IMR-90 (cell line): Measurements from ENCODE around the gene MS4A13. TPM values are rescaled to one million over a fixed set of nuclear protein-coding genes. Genes with fewer than 3 reads are reported as not detected.

Experiments used
- ATAC-seq: fragments of 200-7000 bp; cut with Tn5 transposase; 2 replicates; pipeline ENCODE4 v1.9.1; 2020; ENCODE audit warnings: low read depth, mild to moderate bottlenecking, moderate library complexity
- Bru-seq: library from RNA; stranded (reverse); fragments of 400-500 nt; gene quantifications from one replicate; lab custom pipeline; 2021; lab: Mats Ljungman, UMichigan
- BruChase-seq, 2 experiments: library from RNA; stranded (reverse); fragments of 400-500 nt; gene quantifications; one replicate each; lab custom pipeline; 2021; lab: Mats Ljungman, UMichigan
- BruUV-seq: library from RNA; stranded (reverse); fragments of 400-500 nt; replicated peaks from 2 replicates; lab custom pipeline; 2021; lab: Mats Ljungman, UMichigan
- CTCF ChIA-PET: fragments of 300-600 bp; formaldehyde crosslinking; extraction: SDS; loops from one replicate; lab custom pipeline; 2021; ENCODE audit warnings: antibody characterized with exemption; lab: Yijun Ruan, JAX
- POLR2A ChIA-PET: fragments of 300-600 bp; sonication (Branson Sonifier 250); formaldehyde crosslinking; loops from one replicate; lab custom pipeline; 2022; ENCODE audit warnings: antibody characterized with exemption; ENCODE audit not compliant: unreplicated experiment; lab: Charles Lee
- DNase-seq: peaks from one replicate; pipeline ENCODE4 v3.0.0; 2013
- H2AFZ ChIP-seq: replicated peaks from 2 replicates; pipeline ENCODE3; 2013; ENCODE audit warnings: low read length, mild to moderate bottlenecking; ENCODE audit not compliant: poor library complexity
- H2AK5ac ChIP-seq: 2 replicates; pipeline ENCODE4 v1.6.1; 2013; ENCODE audit warnings: low read depth, low read length, inconsistent platforms
- H2AK9ac ChIP-seq: replicated peaks from 2 replicates; pipeline ENCODE3; 2013; ENCODE audit warnings: mild to moderate bottlenecking, low read depth, low read length, moderate library complexity; ENCODE audit not compliant: poor library complexity
- H2BK120ac ChIP-seq: 2 replicates; pipeline ENCODE4 v1.6.1; 2013; ENCODE audit warnings: low read depth, low read length, inconsistent platforms
- H2BK15ac ChIP-seq: 3 replicates; pipeline ENCODE4 v1.6.1; 2013; ENCODE audit warnings: low read depth, low read length, inconsistent platforms
- H2BK20ac ChIP-seq: 2 replicates; pipeline ENCODE4 v1.6.1; 2013; ENCODE audit warnings: low read depth, mild to moderate bottlenecking, inconsistent platforms, low read length, moderate library complexity
- H2BK5ac ChIP-seq: 2 replicates; pipeline ENCODE4 v1.6.1; 2013; ENCODE audit warnings: mild to moderate bottlenecking, low read depth, low read length, inconsistent platforms; ENCODE audit not compliant: poor library complexity, severe bottlenecking
- H3K14ac ChIP-seq: replicated peaks from 2 replicates; pipeline ENCODE4 v1.6.1; 2013; ENCODE audit warnings: low read depth, low read length, inconsistent platforms
- H3K18ac ChIP-seq: 2 replicates; pipeline ENCODE4 v1.6.1; 2013; ENCODE audit warnings: low read depth, low read length, control low read depth
- H3K23ac ChIP-seq: 2 replicates; pipeline ENCODE4 v1.6.1; 2013; ENCODE audit warnings: low read depth, low read length, inconsistent platforms
- H3K27ac ChIP-seq: 2 replicates; pipeline ENCODE4 v1.5.1; 2013; ENCODE audit warnings: mild to moderate bottlenecking, control low read depth, low read length; ENCODE audit not compliant: insufficient read depth
- H3K27me3 ChIP-seq: 2 replicates; pipeline ENCODE4 v1.6.1; 2013; ENCODE audit warnings: low read length; ENCODE audit not compliant: control insufficient read depth, insufficient read depth
- H3K36me3 ChIP-seq: 2 replicates; pipeline ENCODE4 v1.6.1; 2013; ENCODE audit warnings: low read length, mixed read lengths; ENCODE audit not compliant: control insufficient read depth, insufficient read depth
- H3K4ac ChIP-seq: 2 replicates; pipeline ENCODE4 v1.6.1; 2013; ENCODE audit warnings: low read depth, low read length, inconsistent platforms
- H3K4me1 ChIP-seq: 2 replicates; pipeline ENCODE4 v1.6.1; 2013; ENCODE audit warnings: low read length, mixed read lengths; ENCODE audit not compliant: control insufficient read depth, insufficient read depth
- H3K4me2 ChIP-seq: 2 replicates; pipeline ENCODE4 v1.6.1; 2013; ENCODE audit warnings: low read depth, mild to moderate bottlenecking, control low read depth, low read length, moderate library complexity
- H3K4me3 ChIP-seq: 2 replicates; pipeline ENCODE4 v1.5.1; 2013; ENCODE audit warnings: low read depth, mild to moderate bottlenecking, control low read depth, low read length, moderate library complexity; ENCODE audit not compliant: insufficient read depth
- H3K56ac ChIP-seq: 2 replicates; pipeline ENCODE4 v1.6.1; 2013; ENCODE audit warnings: low read length, inconsistent platforms; ENCODE audit not compliant: insufficient read depth; ENCODE audit errors: extremely low read depth
- H3K79me1 ChIP-seq, 2 experiments: 2 replicates each; pipeline ENCODE4 v1.6.1; 2013; ENCODE audit warnings: low read length in 2 of 2, inconsistent platforms in 1 of 2, low read depth in 1 of 2
- H3K9ac ChIP-seq: 2 replicates; pipeline ENCODE4 v1.6.1; 2013; ENCODE audit warnings: low read depth, low read length, control low read depth
- H3K9me1 ChIP-seq: 2 replicates; pipeline ENCODE4 v1.6.1; 2013; ENCODE audit warnings: low read length, inconsistent platforms; ENCODE audit not compliant: insufficient read depth
- H3K9me3 ChIP-seq: 2 replicates; pipeline ENCODE4 v1.6.1; 2013; ENCODE audit warnings: low read length; ENCODE audit not compliant: control insufficient read depth, insufficient read depth
- H4K20me1 ChIP-seq: 2 replicates; pipeline ENCODE4 v1.6.1; 2013; ENCODE audit warnings: low read length, inconsistent platforms; ENCODE audit not compliant: insufficient read depth
- H4K5ac ChIP-seq: 2 replicates; pipeline ENCODE4 v1.6.1; 2013; ENCODE audit warnings: mild to moderate bottlenecking, low read depth, low read length, control low read depth
- H4K8ac ChIP-seq, 2 experiments: 2 replicates each; pipeline ENCODE4 v1.6.1; 2013; ENCODE audit warnings: low read depth in 2 of 2, low read length in 2 of 2, control low read depth in 1 of 2, inconsistent platforms in 1 of 2
- H4K91ac ChIP-seq: 2 replicates; pipeline ENCODE4 v1.6.1; 2013; ENCODE audit warnings: low read depth, low read length, inconsistent platforms; ENCODE audit not compliant: insufficient read depth
- BHLHE40 ChIP-seq: fragments of 150-350 bp; IDR thresholded peaks from 2 replicates; pipeline ENCODE4 v1.6.1; 2016; ENCODE audit warnings: mild to moderate bottlenecking, low read depth, low read length
- CEBPB ChIP-seq: IDR thresholded peaks from 2 replicates; pipeline ENCODE4 v1.6.1; 2012; ENCODE audit warnings: low read depth, low read length, improper control_type of control experiment
- CHD1 ChIP-seq: IDR thresholded peaks from 2 replicates; pipeline ENCODE4 v1.6.1; 2012; ENCODE audit warnings: low read depth, low read length, improper control_type of control experiment
- MAFK ChIP-seq: IDR thresholded peaks from 2 replicates; pipeline ENCODE4 v1.6.1; 2012; ENCODE audit warnings: low read depth, low read length, improper control_type of control experiment
- MAZ ChIP-seq: IDR thresholded peaks from 2 replicates; pipeline ENCODE4 v1.6.1; 2012; ENCODE audit warnings: low read depth, mild to moderate bottlenecking, low read length, improper control_type of control experiment, moderate library complexity, borderline replicate concordance
- MXI1 ChIP-seq: IDR thresholded peaks from 2 replicates; pipeline ENCODE4 v1.6.1; 2012; ENCODE audit warnings: low read depth, mild to moderate bottlenecking, low read length, moderate library complexity, borderline replicate concordance
- POLR2A ChIP-seq: IDR thresholded peaks from 2 replicates; pipeline ENCODE4 v1.6.1; 2012; ENCODE audit warnings: mild to moderate bottlenecking, low read depth, low read length
- RAD21 ChIP-seq: IDR thresholded peaks from 2 replicates; pipeline ENCODE4 v1.6.1; 2012; ENCODE audit warnings: low read length, improper control_type of control experiment
- RCOR1 ChIP-seq: IDR thresholded peaks from 2 replicates; pipeline ENCODE4 v1.6.1; 2012; ENCODE audit warnings: mild to moderate bottlenecking, low read length, improper control_type of control experiment; ENCODE audit not compliant: insufficient replicate concordance
- WGBS, 2 experiments: methylation state at CpG; one replicate each; pipeline versions ENCODE4 v1.1.5 to v1.1.7; 2013; ENCODE audit warnings: missing lambda C conversion rate in 2 of 2; ENCODE audit not compliant: insufficient read length in 1 of 2; ENCODE audit errors: extremely low coverage in 2 of 2; 5-methylcytosine and 5-hydroxymethylcytosine counted together
- dilution Hi-C: fragments of 300-500 bp; cut with HindIII; formaldehyde crosslinking; loops from one replicate; pipeline ENCODE4 v1.14.3; 2018; ENCODE audit warnings: low sequenced_read_pairs; ENCODE audit not compliant: unreplicated experiment
- in situ Hi-C: fragments of 300-500 bp; cut with MboI; formaldehyde crosslinking; loops from 3 replicates; pipeline ENCODE4 v1.14.3; 2019; ENCODE audit warnings: low sequenced_read_pairs, inconsistent platforms, mixed read lengths
- intact Hi-C: fragments of 100-400 bp; cut with micrococcal nuclease; formaldehyde crosslinking; loops from 2 replicates; pipeline ENCODE4 v1.10.0; 2022
- long read RNA-seq: library from polyadenylated mRNA; unstranded; transcript quantifications from one replicate; pipeline ENCODE4 v2.0.0, GENCODE V29; 2021; ENCODE audit not compliant: unreplicated experiment
- polyA plus RNA-seq, 3 experiments: library from polyadenylated mRNA; depleted of rRNA; stranded (reverse); fragments of >200 nt; gene quantifications; 2 replicates each; pipeline ENCODE4 v1.2.3, GENCODE V29; 2012; ENCODE audit warnings: low replicate concordance in 1 of 3
- total RNA-seq: library from RNA; depleted of rRNA; stranded (reverse); fragments of >200 nt; gene quantifications from 2 replicates; pipeline ENCODE4 v1.2.3, GENCODE V29; 2012; rRNA removed
- TF ChIP-seq, protein P1 (sequence below): fragments of 150-350 bp; IDR thresholded peaks from 2 replicates; pipeline ENCODE4 v1.6.1; 2016; ENCODE audit warnings: low read depth, mild to moderate bottlenecking, low read length, moderate library complexity, borderline replicate concordance
- TF ChIP-seq, protein P2 (sequence below): fragments of 150-350 bp; IDR thresholded peaks from 2 replicates; pipeline ENCODE4 v1.6.1; 2017; ENCODE audit warnings: mild to moderate bottlenecking, antibody characterized with exemption, low read length, low read depth

Gene MS4A13
- total RNA-seq (not detected in 2 replicates), polyA plus RNA-seq (2012; rRNA removed) (not detected in 2 replicates), Bru-seq, nascent RNA (percentile 11 among the genes with signal in this experiment), BruChase-seq, experiment 1, labeled RNA remaining after a 6-hour chase (percentile 3 among the genes with signal in this experiment), BruChase-seq, experiment 2, labeled RNA remaining after a 2-hour chase (percentile 7 among the genes with signal in this experiment)
- polyA plus RNA-seq (2012; cell fraction: cytosol; rRNA removed) = not detected in 2 replicates
- polyA plus RNA-seq (2012; cell fraction: nucleus; rRNA removed; ENCODE audit: low replicate concordance) = not detected in 2 replicates
- long read RNA-seq = 0 reads

DNA sequence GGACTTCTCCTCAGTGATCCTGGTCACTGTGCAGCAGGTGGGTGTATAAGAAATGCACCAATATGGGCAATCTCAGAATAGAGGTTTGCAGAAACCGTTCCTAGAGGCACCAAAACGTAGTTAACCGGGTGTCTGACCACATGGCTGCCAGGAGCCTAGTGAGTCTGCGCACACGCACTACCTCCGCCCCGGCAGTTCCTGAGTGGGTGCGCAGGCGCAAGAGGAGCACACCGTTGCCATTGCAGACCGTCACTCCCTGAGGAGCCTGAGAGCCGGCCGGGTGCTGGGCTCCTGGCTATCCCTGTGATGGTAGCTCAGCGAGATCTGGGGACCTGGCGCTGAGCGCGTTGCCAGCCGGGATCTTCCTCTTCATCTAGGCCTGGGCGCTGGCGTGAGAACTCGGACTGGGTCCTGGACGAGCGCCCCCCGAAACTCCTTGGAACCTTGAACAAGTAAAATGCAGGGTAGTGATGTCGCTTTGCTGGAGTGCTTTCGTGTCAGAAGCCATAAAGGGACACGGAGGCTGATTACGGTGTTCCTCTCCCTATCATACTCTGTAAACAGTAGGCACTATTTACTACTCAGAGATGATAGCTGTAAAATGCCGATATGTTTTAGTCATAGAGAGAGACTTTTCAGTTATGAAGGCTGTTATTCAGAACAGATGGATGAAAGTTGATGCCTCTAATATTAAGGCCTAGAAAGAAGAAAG, at the start of gene MS4A13:
Gene MS4A13 (plus strand): TSS at position 249 of the 712 bp plus-strand sequence. CDS start 2,692 bp downstream, outside the sequence.
- Histone ChIP-seq H2BK20ac (no peak within 1 kb of the TSS), H3K23ac (no peak within 1 kb of the TSS), H3K36me3 (no peaks in the 10 kb centered on the region), H3K56ac (no peak within 1 kb of the TSS), H3K9ac (no peak within 1 kb of the TSS), H2BK15ac (no peak within 1 kb of the TSS), H3K14ac (no peak within 1 kb of the TSS), H2BK120ac (no peak within 1 kb of the TSS), H4K91ac (no peak within 1 kb of the TSS), H3K4me1 (no peaks in the 10 kb centered on the region), H2BK5ac (no peak within 1 kb of the TSS), H2AK5ac (no peak within 1 kb of the TSS), H2AFZ (no peak within 1 kb of the TSS), H3K9me1 (no peaks in the 10 kb centered on the region), H3K79me1 (no peaks in the 10 kb centered on the region), H4K20me1 (no peaks in the 10 kb centered on the region), H3K9me3 (peaks cover 3% of the 10 kb centered on the region; the same call in 1 of the 2 replicates), H3K4ac (no peak within 1 kb of the TSS), H4K5ac (no peak within 1 kb of the TSS), H3K27ac (no peak within 1 kb of the TSS), H3K4me2 (no peak within 1 kb of the TSS), H4K8ac (no peak within 1 kb of the TSS), H3K4me3 (no peak within 1 kb of the TSS), H2AK9ac (no peak within 1 kb of the TSS), H3K27me3 (no peaks in the 10 kb centered on the region), H3K18ac (no peak within 1 kb of the TSS)
- dilution Hi-C loops (no loop called here), in situ Hi-C loops (no loop called here), intact Hi-C loops (no loop called here)
- WGBS, 2 experiments = 74% methylated on average over 7 of the region's 29 CpGs; no CpG with 5 or more reads in 1 of the 2 experiments
- CTCF ChIA-PET = no interaction called here
- TF ChIP-seq MAZ = no peak
- TF ChIP-seq BHLHE40 = no peak
- TF ChIP-seq CHD1 = no peak
- TF ChIP-seq POLR2A = no peak
- TF ChIP-seq, protein P1, sequence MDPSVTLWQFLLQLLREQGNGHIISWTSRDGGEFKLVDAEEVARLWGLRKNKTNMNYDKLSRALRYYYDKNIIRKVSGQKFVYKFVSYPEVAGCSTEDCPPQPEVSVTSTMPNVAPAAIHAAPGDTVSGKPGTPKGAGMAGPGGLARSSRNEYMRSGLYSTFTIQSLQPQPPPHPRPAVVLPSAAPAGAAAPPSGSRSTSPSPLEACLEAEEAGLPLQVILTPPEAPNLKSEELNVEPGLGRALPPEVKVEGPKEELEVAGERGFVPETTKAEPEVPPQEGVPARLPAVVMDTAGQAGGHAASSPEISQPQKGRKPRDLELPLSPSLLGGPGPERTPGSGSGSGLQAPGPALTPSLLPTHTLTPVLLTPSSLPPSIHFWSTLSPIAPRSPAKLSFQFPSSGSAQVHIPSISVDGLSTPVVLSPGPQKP = no peak
- TF ChIP-seq, protein P2, sequence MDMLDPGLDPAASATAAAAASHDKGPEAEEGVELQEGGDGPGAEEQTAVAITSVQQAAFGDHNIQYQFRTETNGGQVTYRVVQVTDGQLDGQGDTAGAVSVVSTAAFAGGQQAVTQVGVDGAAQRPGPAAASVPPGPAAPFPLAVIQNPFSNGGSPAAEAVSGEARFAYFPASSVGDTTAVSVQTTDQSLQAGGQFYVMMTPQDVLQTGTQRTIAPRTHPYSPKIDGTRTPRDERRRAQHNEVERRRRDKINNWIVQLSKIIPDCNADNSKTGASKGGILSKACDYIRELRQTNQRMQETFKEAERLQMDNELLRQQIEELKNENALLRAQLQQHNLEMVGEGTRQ = no peak
- no peak for TF ChIP-seq MXI1
- TF ChIP-seq RCOR1 = no peak
- TF ChIP-seq RAD21 = no peak
- TF ChIP-seq MAFK = no peak
- no peak for TF ChIP-seq CEBPB
- POLR2A ChIA-PET = no interaction called here
- DNase-seq = no peak
- no TSS peak for BruUV-seq
- no peak for ATAC-seq
